K562 (cell line): ENCODE results near the gene DCPS. TPM values are rescaled to one million over a fixed set of nuclear protein-coding genes. Genes with fewer than 3 reads are reported as not detected.

ENCODE experiments used
- ARID2 ChIP-seq: fragments of 450-650 bp; IDR thresholded peaks from 2 replicates; pipeline ENCODE4 v1.6.1; 2017; ENCODE audit warnings: antibody characterized with exemption, mild to moderate bottlenecking
- CC2D1A ChIP-seq: fragments of 450-650 bp; IDR thresholded peaks from 2 replicates; pipeline ENCODE4 v1.6.1; 2017; ENCODE audit warnings: mild to moderate bottlenecking
- DPF2 ChIP-seq: fragments of 450-650 bp; IDR thresholded peaks from 2 replicates; pipeline ENCODE4 v1.6.1; 2016
- RB1 ChIP-seq: fragments of 450-650 bp; IDR thresholded peaks from 2 replicates; pipeline ENCODE4 v1.6.1; 2017; ENCODE audit warnings: low read depth, mild to moderate bottlenecking
- XRCC5 ChIP-seq: fragments of 200-400 bp; formaldehyde crosslinking; IDR thresholded peaks from 2 replicates; pipeline ENCODE4 v1.6.1; 2017; ENCODE audit warnings: low read depth, mild to moderate bottlenecking, low read length
- polyA plus RNA-seq, 8 experiments: library from polyadenylated mRNA; depleted of rRNA in 4 of 8; stranded (reverse) in 5 of 8; unstranded in 3 of 8; fragments of >200 nt; fragmentation: Nextera tagmentation in 2 of 8; fragmentation: Illumina TruSeq in 1 of 8; extraction: Ambion mirVana in 2 of 8; extraction: Trizol in 1 of 8; gene quantifications; 2 replicates each; pipeline versions ENCODE4 v1.2.1 to v1.2.3, GENCODE V29; 2011 to 2014; ENCODE audit warnings: inconsistent platforms in 1 of 8, missing spikeins in 1 of 8
- total RNA-seq, 7 experiments: library from RNA; depleted of rRNA in 6 of 7; stranded (reverse); fragments of >200 nt in 6 of 7; fragmentation: Illumina TruSeq in 2 of 7; extraction: Trizol in 2 of 7; gene quantifications; 2 replicates each; pipeline versions ENCODE4 v1.2.1 to v1.2.3, GENCODE V29; 2011 to 2021; ENCODE audit warnings: low replicate concordance in 1 of 7
- TF ChIP-seq, protein P1 (sequence below), 2 experiments: fragments of 450-650 bp; formaldehyde crosslinking in 1 of 2; IDR thresholded peaks; 2 replicates each; pipeline versions ENCODE4 v1.4.0 to v1.6.1; 2014 to 2020; ENCODE audit warnings: mild to moderate bottlenecking in 2 of 2, borderline replicate concordance in 1 of 2, low read depth in 1 of 2
- TF ChIP-seq, protein P2 (sequence below): sonication (generic); formaldehyde crosslinking; IDR thresholded peaks from 2 replicates; pipeline ENCODE4 v1.8.0; 2022; ENCODE audit warnings: missing genetic modification reagents, mild to moderate bottlenecking, moderate library complexity, borderline replicate concordance
- TF ChIP-seq, protein P3 (sequence below), 3 experiments: fragments of 200-800 bp in 1 of 3; sonication (Bioruptor generic) in 1 of 3; sonication (generic) in 1 of 3; formaldehyde crosslinking in 1 of 3; IDR thresholded peaks; 2 replicates each; pipeline versions ENCODE4 v1.6.1 to v1.8.0; 2016 to 2022; ENCODE audit warnings: mild to moderate bottlenecking in 2 of 3, missing compliant biosample characterization in 2 of 3, missing genetic modification characterization in 2 of 3, missing genetic modification reagents in 1 of 3
- TF ChIP-seq, protein P4 (sequence below), 2 experiments: IDR thresholded peaks; 2 replicates each; pipeline ENCODE4 v1.6.1; 2012; ENCODE audit warnings: improper control_type of control experiment in 2 of 2, low read depth in 2 of 2, low read length in 2 of 2, borderline replicate concordance in 1 of 2
- TF ChIP-seq, protein P5 (sequence below), 2 experiments: fragments of 450-650 bp; IDR thresholded peaks; 2 replicates each; pipeline ENCODE4 v1.6.1; 2016

DCPS gene
- total and polyA plus RNA-seq, 9 of the 15 experiments (the other 6 are each of a cell fraction or from before 2014, with no cell fraction given), result 8.7 to 38.1 (median 17.9) TPM

DNA sequence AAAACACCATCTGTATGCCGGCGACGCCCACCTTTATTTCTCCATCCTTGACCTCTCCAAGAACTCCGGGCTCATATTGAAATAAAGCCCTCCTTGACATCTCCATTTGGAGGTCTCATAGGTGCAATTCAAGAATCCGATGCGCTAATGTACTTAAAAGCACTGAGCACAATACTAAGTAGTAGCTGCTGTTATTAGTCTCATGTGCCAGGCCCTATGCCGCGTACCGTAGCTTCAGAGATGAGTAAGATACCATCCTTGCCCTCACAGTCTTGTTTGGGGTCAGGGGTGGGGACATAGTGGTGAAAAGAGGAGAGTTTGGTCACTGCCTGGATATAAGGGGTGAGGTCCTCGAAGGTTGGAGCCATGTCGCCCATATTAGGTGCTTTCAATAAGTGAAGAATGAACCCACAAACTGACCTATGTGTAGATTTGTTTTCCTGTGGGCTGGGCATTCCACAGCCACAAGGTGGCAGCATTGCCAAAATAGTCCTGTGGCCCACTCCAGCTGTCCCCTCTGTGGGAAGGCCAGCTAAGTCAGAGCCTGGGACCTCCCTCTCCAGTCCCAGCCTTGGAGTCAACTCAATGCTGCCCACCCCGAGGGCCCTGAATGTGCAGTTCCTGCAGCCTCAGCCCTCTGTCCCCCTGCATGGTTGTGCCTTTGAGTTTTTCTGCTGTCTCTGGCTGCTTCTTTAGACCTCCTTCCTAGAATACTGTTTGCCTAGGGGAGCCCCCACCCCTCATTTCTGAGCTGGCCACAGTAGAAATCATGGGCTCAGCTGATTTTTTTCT is 6.5 kb downstream of the DCPS start (continued):
- TF ChIP-seq, protein P1, sequence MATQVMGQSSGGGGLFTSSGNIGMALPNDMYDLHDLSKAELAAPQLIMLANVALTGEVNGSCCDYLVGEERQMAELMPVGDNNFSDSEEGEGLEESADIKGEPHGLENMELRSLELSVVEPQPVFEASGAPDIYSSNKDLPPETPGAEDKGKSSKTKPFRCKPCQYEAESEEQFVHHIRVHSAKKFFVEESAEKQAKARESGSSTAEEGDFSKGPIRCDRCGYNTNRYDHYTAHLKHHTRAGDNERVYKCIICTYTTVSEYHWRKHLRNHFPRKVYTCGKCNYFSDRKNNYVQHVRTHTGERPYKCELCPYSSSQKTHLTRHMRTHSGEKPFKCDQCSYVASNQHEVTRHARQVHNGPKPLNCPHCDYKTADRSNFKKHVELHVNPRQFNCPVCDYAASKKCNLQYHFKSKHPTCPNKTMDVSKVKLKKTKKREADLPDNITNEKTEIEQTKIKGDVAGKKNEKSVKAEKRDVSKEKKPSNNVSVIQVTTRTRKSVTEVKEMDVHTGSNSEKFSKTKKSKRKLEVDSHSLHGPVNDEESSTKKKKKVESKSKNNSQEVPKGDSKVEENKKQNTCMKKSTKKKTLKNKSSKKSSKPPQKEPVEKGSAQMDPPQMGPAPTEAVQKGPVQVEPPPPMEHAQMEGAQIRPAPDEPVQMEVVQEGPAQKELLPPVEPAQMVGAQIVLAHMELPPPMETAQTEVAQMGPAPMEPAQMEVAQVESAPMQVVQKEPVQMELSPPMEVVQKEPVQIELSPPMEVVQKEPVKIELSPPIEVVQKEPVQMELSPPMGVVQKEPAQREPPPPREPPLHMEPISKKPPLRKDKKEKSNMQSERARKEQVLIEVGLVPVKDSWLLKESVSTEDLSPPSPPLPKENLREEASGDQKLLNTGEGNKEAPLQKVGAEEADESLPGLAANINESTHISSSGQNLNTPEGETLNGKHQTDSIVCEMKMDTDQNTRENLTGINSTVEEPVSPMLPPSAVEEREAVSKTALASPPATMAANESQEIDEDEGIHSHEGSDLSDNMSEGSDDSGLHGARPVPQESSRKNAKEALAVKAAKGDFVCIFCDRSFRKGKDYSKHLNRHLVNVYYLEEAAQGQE (IDR thresholded peaks at IDR 0.05; ENCODE audit: borderline replicate concordance), result peak; percentile 92
- TF ChIP-seq, protein P1 (CRISPR knock-in tag; IDR thresholded peaks at IDR 0.05; ENCODE audit: low read depth), result no peak
- TF ChIP-seq, protein P2, sequence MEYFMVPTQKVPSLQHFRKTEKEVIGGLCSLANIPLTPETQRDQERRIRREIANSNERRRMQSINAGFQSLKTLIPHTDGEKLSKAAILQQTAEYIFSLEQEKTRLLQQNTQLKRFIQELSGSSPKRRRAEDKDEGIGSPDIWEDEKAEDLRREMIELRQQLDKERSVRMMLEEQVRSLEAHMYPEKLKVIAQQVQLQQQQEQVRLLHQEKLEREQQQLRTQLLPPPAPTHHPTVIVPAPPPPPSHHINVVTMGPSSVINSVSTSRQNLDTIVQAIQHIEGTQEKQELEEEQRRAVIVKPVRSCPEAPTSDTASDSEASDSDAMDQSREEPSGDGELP (CRISPR knock-in tag), result peak; percentile 90
- TF ChIP-seq, protein P3, sequence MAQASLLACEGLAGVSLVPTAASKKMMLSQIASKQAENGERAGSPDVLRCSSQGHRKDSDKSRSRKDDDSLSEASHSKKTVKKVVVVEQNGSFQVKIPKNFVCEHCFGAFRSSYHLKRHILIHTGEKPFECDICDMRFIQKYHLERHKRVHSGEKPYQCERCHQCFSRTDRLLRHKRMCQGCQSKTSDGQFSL (CRISPR knock-in tag; IDR thresholded peaks at IDR 0.05), result no peak
- TF ChIP-seq, protein P3 (tag; IDR thresholded peaks at IDR 0.05), result no peak
- TF ChIP-seq DPF2, result no peak
- TF ChIP-seq, protein P4, sequence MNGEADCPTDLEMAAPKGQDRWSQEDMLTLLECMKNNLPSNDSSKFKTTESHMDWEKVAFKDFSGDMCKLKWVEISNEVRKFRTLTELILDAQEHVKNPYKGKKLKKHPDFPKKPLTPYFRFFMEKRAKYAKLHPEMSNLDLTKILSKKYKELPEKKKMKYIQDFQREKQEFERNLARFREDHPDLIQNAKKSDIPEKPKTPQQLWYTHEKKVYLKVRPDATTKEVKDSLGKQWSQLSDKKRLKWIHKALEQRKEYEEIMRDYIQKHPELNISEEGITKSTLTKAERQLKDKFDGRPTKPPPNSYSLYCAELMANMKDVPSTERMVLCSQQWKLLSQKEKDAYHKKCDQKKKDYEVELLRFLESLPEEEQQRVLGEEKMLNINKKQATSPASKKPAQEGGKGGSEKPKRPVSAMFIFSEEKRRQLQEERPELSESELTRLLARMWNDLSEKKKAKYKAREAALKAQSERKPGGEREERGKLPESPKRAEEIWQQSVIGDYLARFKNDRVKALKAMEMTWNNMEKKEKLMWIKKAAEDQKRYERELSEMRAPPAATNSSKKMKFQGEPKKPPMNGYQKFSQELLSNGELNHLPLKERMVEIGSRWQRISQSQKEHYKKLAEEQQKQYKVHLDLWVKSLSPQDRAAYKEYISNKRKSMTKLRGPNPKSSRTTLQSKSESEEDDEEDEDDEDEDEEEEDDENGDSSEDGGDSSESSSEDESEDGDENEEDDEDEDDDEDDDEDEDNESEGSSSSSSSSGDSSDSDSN (IDR thresholded peaks at IDR 0.05; ENCODE audit: borderline replicate concordance in 1 of 2, low read depth in 2 of 2, low read length in 2 of 2), result no peak
- peak; percentile 85 for TF ChIP-seq ARID2
- TF ChIP-seq XRCC5, result peak; percentile 50; the same call in 1 of the 2 replicates
- peak; percentile 72 for TF ChIP-seq CC2D1A
- peak; percentile 24; the same call in 1 of the 2 replicates for TF ChIP-seq RB1
- TF ChIP-seq, protein P5, sequence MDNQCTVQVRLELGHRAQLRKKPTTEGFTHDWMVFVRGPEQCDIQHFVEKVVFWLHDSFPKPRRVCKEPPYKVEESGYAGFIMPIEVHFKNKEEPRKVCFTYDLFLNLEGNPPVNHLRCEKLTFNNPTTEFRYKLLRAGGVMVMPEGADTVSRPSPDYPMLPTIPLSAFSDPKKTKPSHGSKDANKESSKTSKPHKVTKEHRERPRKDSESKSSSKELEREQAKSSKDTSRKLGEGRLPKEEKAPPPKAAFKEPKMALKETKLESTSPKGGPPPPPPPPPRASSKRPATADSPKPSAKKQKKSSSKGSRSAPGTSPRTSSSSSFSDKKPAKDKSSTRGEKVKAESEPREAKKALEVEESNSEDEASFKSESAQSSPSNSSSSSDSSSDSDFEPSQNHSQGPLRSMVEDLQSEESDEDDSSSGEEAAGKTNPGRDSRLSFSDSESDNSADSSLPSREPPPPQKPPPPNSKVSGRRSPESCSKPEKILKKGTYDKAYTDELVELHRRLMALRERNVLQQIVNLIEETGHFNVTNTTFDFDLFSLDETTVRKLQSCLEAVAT (IDR thresholded peaks at IDR 0.05), result no peak
